ENCODE results near the gene INHA. TPM values are rescaled to one million over a fixed set of nuclear protein-coding genes. Genes with fewer than 3 reads are reported as not detected.

The INHA gene, protein sequence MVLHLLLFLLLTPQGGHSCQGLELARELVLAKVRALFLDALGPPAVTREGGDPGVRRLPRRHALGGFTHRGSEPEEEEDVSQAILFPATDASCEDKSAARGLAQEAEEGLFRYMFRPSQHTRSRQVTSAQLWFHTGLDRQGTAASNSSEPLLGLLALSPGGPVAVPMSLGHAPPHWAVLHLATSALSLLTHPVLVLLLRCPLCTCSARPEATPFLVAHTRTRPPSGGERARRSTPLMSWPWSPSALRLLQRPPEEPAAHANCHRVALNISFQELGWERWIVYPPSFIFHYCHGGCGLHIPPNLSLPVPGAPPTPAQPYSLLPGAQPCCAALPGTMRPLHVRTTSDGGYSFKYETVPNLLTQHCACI
- total RNA-seq: not detected
- long read RNA-seq: 0 reads

DNA sequence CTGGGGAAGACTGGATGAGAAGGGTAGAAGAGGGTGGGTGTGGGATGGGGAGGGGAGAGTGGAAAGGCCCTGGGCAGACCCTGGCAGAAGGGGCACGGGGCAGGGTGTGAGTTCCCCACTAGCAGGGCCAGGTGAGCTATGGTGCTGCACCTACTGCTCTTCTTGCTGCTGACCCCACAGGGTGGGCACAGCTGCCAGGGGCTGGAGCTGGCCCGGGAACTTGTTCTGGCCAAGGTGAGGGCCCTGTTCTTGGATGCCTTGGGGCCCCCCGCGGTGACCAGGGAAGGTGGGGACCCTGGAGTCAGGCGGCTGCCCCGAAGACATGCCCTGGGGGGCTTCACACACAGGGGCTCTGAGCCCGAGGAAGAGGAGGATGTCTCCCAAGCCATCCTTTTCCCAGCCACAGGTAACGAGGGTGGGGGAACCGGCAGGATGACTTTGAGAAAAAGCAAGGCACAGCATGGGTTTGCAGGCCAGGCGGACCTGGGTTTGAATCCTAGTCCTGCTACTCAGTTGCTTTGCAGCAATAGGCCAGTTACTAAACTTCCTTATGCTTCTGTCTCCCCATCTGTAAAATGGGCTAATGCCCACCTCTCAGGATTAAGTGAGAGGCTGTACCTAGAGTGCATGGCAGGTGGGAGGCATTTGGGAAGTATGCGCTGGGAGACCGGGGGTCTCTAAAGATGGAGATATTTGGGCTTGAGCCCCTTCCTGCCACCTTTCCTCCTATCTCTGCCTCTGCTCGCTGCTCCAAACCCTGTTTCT lies at the start of gene INHA:
TSS of gene INHA (plus strand) at position 74 of the 765 bp plus-strand sequence. CDS start at position 139, 65 bp downstream.
- Histone ChIP-seq H3K36me3 (no peaks in the 10 kb centered on the region), H3K4me1 (peaks cover 0 to 5% (median 1%) of the 10 kb centered on the region in 4 donors), H3K27ac (peak within 1 kb of the TSS; percentile 51 to 57 (median 52)), H3K9me3 (no peaks in the 10 kb centered on the region), H3K27me3 (no peaks in the 10 kb centered on the region), H3K4me3 (peak within 1 kb of the TSS; percentile 60 to 76 (median 60))
- ATAC-seq (no peak), DNase-seq (no peak)
- TF ChIP-seq, protein P1, sequence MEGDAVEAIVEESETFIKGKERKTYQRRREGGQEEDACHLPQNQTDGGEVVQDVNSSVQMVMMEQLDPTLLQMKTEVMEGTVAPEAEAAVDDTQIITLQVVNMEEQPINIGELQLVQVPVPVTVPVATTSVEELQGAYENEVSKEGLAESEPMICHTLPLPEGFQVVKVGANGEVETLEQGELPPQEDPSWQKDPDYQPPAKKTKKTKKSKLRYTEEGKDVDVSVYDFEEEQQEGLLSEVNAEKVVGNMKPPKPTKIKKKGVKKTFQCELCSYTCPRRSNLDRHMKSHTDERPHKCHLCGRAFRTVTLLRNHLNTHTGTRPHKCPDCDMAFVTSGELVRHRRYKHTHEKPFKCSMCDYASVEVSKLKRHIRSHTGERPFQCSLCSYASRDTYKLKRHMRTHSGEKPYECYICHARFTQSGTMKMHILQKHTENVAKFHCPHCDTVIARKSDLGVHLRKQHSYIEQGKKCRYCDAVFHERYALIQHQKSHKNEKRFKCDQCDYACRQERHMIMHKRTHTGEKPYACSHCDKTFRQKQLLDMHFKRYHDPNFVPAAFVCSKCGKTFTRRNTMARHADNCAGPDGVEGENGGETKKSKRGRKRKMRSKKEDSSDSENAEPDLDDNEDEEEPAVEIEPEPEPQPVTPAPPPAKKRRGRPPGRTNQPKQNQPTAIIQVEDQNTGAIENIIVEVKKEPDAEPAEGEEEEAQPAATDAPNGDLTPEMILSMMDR (IDR thresholded peaks at IDR 0.05): no peak
- no peak for TF ChIP-seq POLR2A (IDR thresholded peaks at IDR 0.05)
- intact Hi-C loops (cut with DNase I): no loop called here
- WGBS (ENCODE audit: insufficient coverage, low coverage, low lambda C conversion rate, missing lambda C conversion rate): 86% methylated on average over 10 of the region's 13 CpGs

DNA sequence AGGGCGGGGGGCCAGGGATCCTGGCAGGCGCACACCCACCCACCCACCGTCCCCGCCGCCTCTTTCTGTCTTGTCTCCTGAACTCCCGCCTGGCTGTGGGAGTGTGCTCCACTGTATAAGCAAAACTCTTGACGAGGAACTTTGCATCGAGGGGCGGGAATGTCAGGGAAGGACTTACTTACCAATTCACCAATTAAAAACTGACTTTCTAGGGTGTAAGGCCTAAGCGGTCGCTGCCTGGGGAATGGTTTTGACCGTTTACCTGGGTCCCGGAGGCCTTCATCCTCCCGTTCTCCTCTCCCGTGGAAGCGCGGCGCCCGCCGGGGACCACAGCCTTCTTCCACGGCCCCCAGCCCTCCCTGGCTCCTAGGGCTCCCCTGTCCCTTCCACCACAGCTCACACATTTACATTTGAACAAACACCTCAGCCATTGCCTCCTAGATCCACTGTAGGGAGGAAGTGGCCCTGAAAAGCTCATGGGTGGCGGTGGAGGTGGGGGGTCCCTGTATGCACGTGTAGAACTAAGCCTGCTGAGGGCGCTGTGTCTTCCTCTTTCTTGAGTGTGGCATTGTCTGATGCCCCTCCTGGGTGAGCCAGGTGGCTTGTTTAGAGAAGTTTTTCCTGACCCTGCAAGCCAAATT lies 49.0 kb upstream of the INHA start:
- no peak for DNase-seq
- TF ChIP-seq, protein P1 (IDR thresholded peaks at IDR 0.05): no peak
- no peak for TF ChIP-seq POLR2A (IDR thresholded peaks at IDR 0.05)
- no peak for ATAC-seq
- no peaks in the 10 kb centered on the region for H3K4me1 ChIP-seq
- no peaks in the 10 kb centered on the region for H3K9me3 ChIP-seq
- peaks cover 0 to 23% of the 10 kb centered on the region in 2 donors for H3K27me3 ChIP-seq
- no peak overlapping the region for H3K27ac ChIP-seq
- WGBS (ENCODE audit: insufficient coverage, low coverage, low lambda C conversion rate, missing lambda C conversion rate): 15% methylated on average over 17 of the region's 24 CpGs
- H3K36me3 ChIP-seq: no peaks in the 10 kb centered on the region
- intact Hi-C loops (cut with DNase I): loop anchor here in 1 of 2 donors (10.0 kb wide), 1 partner anchor 118 kb away; no protein-coding TSS in a partner anchor
- H3K4me3 ChIP-seq: no peak overlapping the region

- no peak overlapping the region for H3K4me3 ChIP-seq
- TF ChIP-seq, protein P1 (IDR thresholded peaks at IDR 0.05): no peak
- no peak for TF ChIP-seq POLR2A (IDR thresholded peaks at IDR 0.05)
- no peak for ATAC-seq
- no peaks in the 10 kb centered on the region for H3K9me3 ChIP-seq
- intact Hi-C loops (cut with DNase I): loop anchor here in 1 of 2 donors (10.0 kb wide), 1 partner anchor 120 kb away; no protein-coding TSS in a partner anchor
- no peak overlapping the region for H3K27ac ChIP-seq
- H3K4me1 ChIP-seq: no peaks in the 10 kb centered on the region
- WGBS (ENCODE audit: insufficient coverage, low coverage, low lambda C conversion rate, missing lambda C conversion rate): no CpG with 5 or more reads among the region's 2 CpGs
- H3K27me3 ChIP-seq: peaks cover 0 to 23% of the 10 kb centered on the region in 2 donors
- no peak for DNase-seq
- H3K36me3 ChIP-seq: no peaks in the 10 kb centered on the region
Observed at GRCh38 chr2:219524817-219525216, 47.3 kb upstream of the INHA start.

- 49% methylated on average over 6 of the region's 9 CpGs for WGBS (ENCODE audit: insufficient coverage, low coverage, low lambda C conversion rate, missing lambda C conversion rate)
- Histone ChIP-seq H3K36me3 (no peaks in the 10 kb centered on the region), H3K4me1 (no peaks in the 10 kb centered on the region), H3K9me3 (no peaks in the 10 kb centered on the region), H3K27me3 (peaks cover 0 to 23% of the 10 kb centered on the region in 2 donors), H3K27ac (no peak overlapping the region), H3K4me3 (no peak overlapping the region)
- no peak for TF ChIP-seq POLR2A (IDR thresholded peaks at IDR 0.05)
- TF ChIP-seq, protein P1 (IDR thresholded peaks at IDR 0.05): no peak
- ATAC-seq (no peak), DNase-seq (no peak)
- intact Hi-C loops (cut with DNase I): loop anchor here in 1 of 2 donors (10.0 kb wide), 1 partner anchor 121 kb away; no protein-coding TSS in a partner anchor
Observed at GRCh38 chr2:219525533-219526232, 46.4 kb upstream of the INHA start.

Data from right lobe of liver (tissue), 6 donors.